NCI-H1105 treated with DMSO at 0.1 percent for 48 hours (cell line): ENCODE results near the gene SACS.
A peak's percentile ranks its signal among the peaks of the same experiment; 100 is the strongest.
"Not testable (repeated sequence)": the region's sequence is repeated elsewhere in the genome, so short reads cannot be mapped to it uniquely, and the experiment has no call there.

ENCODE experiments used
- DNase-seq: peaks from one replicate; lab custom pipeline; 2025; lab: John Stamatoyannopoulos, UW

Gene SACS

GRCh38 chr13:23359882-23360281 is 73.6 kb downstream of the SACS start:
- no peak for DNase-seq

GRCh38 chr13:23357349-23357748 is 76.2 kb downstream of the SACS start:
- DNase-seq = no peak

- DNase-seq = no peak
Observed at GRCh38 chr13:23356368-23356767, 77.1 kb downstream of the SACS start.

GRCh38 chr13:23354520-23354919 is 79.0 kb downstream of the SACS start:
- no peak for DNase-seq

GRCh38 chr13:23352161-23352560 is 81.3 kb downstream of the SACS start:
- no peak for DNase-seq

GRCh38 chr13:23350009-23350408 is 83.5 kb downstream of the SACS start:
- DNase-seq = no peak

GRCh38 chr13:23349161-23349897 is 84.2 kb downstream of the SACS start:
- no peak for DNase-seq

- DNase-seq = peak; percentile 31
Observed at GRCh38 chr13:23348262-23349127, 85.0 kb downstream of the SACS start.

GRCh38 chr13:23347601-23348000 is 85.9 kb downstream of the SACS start:
- DNase-seq = no peak

- no peak for DNase-seq
Observed at GRCh38 chr13:23344931-23345595, 88.4 kb downstream of the SACS start.

GRCh38 chr13:23339225-23339624 is 94.3 kb downstream of the SACS start:
- no peak for DNase-seq

- no peak for DNase-seq
Observed at GRCh38 chr13:23330356-23330755, 103.1 kb downstream of the SACS start.

GRCh38 chr13:23325191-23325590 is 108.3 kb downstream of the SACS start:
- DNase-seq = peak; percentile 74

- no peak for DNase-seq
Observed at GRCh38 chr13:23323946-23324709, 109.4 kb downstream of the SACS start.

GRCh38 chr13:23322353-23323336 is 110.9 kb downstream of the SACS start:
- peak; percentile 68 for DNase-seq

- no peak for DNase-seq
Observed at GRCh38 chr13:23321535-23322241, 111.8 kb downstream of the SACS start.

- no peak for DNase-seq
Observed at GRCh38 chr13:23320926-23321534, 112.5 kb downstream of the SACS start.

GRCh38 chr13:23319883-23320224 is 113.6 kb downstream of the SACS start:
- no peak for DNase-seq

- DNase-seq = not testable (repeated sequence)
Observed at GRCh38 chr13:23314837-23315236, 118.7 kb downstream of the SACS start.

- DNase-seq = no peak
Observed at GRCh38 chr13:23292586-23292985, 140.9 kb downstream of the SACS start.
